Caco-2 (cell line): ENCODE results near the gene MTA1. TPM values are rescaled to one million over a fixed set of nuclear protein-coding genes. Genes with fewer than 3 reads are reported as not detected.

Experiments
- BruUV-seq: library from RNA; stranded (reverse); fragments of 400-500 nt; replicated peaks from 2 replicates; lab custom pipeline; 2021; lab: Mats Ljungman, UMichigan
- CTCF ChIA-PET: fragments of 300-600 bp; sonication (Branson Sonifier 250); formaldehyde crosslinking; loops from one replicate; lab custom pipeline; 2022; ENCODE audit warnings: antibody characterized with exemption; lab: Charles Lee
- POLR2A ChIA-PET: fragments of 300-600 bp; sonication (Branson Sonifier 250); formaldehyde crosslinking; loops from one replicate; lab custom pipeline; 2022; ENCODE audit warnings: antibody characterized with exemption; lab: Charles Lee
- DNase-seq, 2 experiments: peaks; one replicate each; pipeline versions ENCODE4 v3.0.0 to v3.0.0-alpha.2; 2020 to 2022
- H3K27me3 ChIP-seq: replicated peaks from 2 replicates; pipeline ENCODE4 v1.6.0; 2011; ENCODE audit warnings: low read length; ENCODE audit not compliant: control insufficient read depth, insufficient read depth
- H3K36me3 ChIP-seq: 2 replicates; pipeline ENCODE4 v1.5.1; 2011; ENCODE audit warnings: low read length; ENCODE audit not compliant: control insufficient read depth, insufficient read depth
- H3K4me1 ChIP-seq: fragments of 250-450 bp; sonication (Bioruptor Pico); 2 replicates; pipeline ENCODE4 v1.5.1; 2020; ENCODE audit warnings: mild to moderate bottlenecking
- H3K4me3 ChIP-seq: 2 replicates; pipeline ENCODE4 v1.5.1; 2011; ENCODE audit warnings: low read depth, mild to moderate bottlenecking, control low read depth, low read length
- H3K9me3 ChIP-seq: fragments of 250-450 bp; sonication (Bioruptor Pico); 2 replicates; pipeline ENCODE4 v1.5.1; 2020; ENCODE audit warnings: mild to moderate bottlenecking, moderate library complexity
- H3K27ac Mint-ChIP-seq: one replicate; pipeline ENCODE4 v1.8.0; 2022; ENCODE audit warnings: mixed read lengths; ENCODE audit not compliant: unreplicated experiment
- H3K27me3 Mint-ChIP-seq: one replicate; pipeline ENCODE4 v1.8.0; 2022; ENCODE audit warnings: mixed read lengths; ENCODE audit not compliant: insufficient read depth, unreplicated experiment
- H3K36me3 Mint-ChIP-seq: one replicate; pipeline ENCODE4 v1.8.0; 2022; ENCODE audit warnings: mild to moderate bottlenecking, mixed read lengths; ENCODE audit not compliant: insufficient read depth, unreplicated experiment
- H3K4me1 Mint-ChIP-seq: one replicate; pipeline ENCODE4 v1.8.0; 2022; ENCODE audit warnings: low read depth, mixed read lengths; ENCODE audit not compliant: unreplicated experiment
- H3K4me3 Mint-ChIP-seq: one replicate; pipeline ENCODE4 v1.8.0; 2022; ENCODE audit warnings: mild to moderate bottlenecking, moderate library complexity, mixed read lengths; ENCODE audit not compliant: unreplicated experiment
- H3K9me3 Mint-ChIP-seq: one replicate; pipeline ENCODE4 v1.8.0; 2022; ENCODE audit warnings: mixed read lengths; ENCODE audit not compliant: unreplicated experiment
- intact Hi-C: fragments of 100-400 bp; cut with micrococcal nuclease; formaldehyde crosslinking; loops from one replicate; pipeline ENCODE4 v1.10.0; 2022; ENCODE audit not compliant: unreplicated experiment
- total RNA-seq: library from RNA; stranded (reverse); gene quantifications from 2 replicates; pipeline ENCODE4 v1.2.3, GENCODE V29; 2022
- TF ChIP-seq, protein P1 (sequence below), 2 experiments: fragments of 200-600 bp in 1 of 2; IDR thresholded peaks; 1 replicate in 1 of 2; 2 replicates in 1 of 2; pipeline versions ENCODE4 v1.5.1 to v1.8.0; 2011 to 2022; ENCODE audit warnings: antibody characterized with exemption in 1 of 2, control low read depth in 1 of 2, inconsistent platforms in 1 of 2, low read depth in 1 of 2, low read length in 1 of 2, mild to moderate bottlenecking in 1 of 2, moderate library complexity in 1 of 2; ENCODE audit not compliant: insufficient read depth in 1 of 2, severe bottlenecking in 1 of 2, unreplicated experiment in 1 of 2

The MTA1 gene
- total RNA-seq, 1 experiment from 2014 or later, result 167 TPM

DNA sequence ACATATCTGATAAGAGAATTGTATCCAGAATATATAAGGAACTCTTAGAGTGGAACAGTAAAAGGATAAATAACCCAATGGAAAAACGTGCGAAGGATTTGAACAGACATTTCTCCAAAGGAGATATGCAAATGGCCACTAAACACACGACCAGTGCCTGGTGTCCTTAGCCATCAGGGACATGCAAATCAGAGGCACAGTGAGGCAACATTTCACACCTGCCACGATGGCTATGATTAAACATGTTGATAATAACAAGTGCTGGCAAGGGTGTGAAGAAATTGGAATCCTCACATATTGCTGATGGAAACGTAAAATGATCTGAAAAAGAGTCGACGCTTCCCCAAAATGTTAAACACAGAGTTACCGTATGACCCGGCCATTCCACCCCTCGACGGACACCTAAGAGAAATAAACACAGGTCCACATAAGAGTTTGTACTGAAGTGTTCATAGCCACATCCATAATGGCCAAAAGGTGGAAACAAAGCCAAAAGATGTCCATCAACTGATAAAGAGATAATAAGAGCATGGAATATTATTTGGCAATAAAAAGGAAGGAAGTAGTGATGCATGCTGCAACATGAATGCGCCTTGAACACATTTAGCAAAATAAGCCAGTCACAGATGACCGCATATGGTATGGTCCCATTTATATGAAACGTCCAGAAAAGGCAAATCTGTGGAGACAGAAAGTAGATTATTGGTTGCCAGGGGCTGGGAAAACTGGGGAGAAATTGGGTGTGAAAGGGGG is 100.5 kb downstream of the MTA1 start:
- Histone ChIP-seq H3K4me3 (no peak overlapping the region), H3K4me1 (no peaks in the 10 kb centered on the region), H3K36me3 (no peaks in the 10 kb centered on the region), H3K9me3 (no peaks in the 10 kb centered on the region), H3K27me3 (no peaks in the 10 kb centered on the region)
- CTCF ChIA-PET, result interaction anchor here (0.7 to 1.1 kb wide), 2 partner anchors 8 to 12 kb away, joined by 4 to 6 read pairs; no protein-coding TSS in a partner anchor
- TF ChIP-seq, protein P1, sequence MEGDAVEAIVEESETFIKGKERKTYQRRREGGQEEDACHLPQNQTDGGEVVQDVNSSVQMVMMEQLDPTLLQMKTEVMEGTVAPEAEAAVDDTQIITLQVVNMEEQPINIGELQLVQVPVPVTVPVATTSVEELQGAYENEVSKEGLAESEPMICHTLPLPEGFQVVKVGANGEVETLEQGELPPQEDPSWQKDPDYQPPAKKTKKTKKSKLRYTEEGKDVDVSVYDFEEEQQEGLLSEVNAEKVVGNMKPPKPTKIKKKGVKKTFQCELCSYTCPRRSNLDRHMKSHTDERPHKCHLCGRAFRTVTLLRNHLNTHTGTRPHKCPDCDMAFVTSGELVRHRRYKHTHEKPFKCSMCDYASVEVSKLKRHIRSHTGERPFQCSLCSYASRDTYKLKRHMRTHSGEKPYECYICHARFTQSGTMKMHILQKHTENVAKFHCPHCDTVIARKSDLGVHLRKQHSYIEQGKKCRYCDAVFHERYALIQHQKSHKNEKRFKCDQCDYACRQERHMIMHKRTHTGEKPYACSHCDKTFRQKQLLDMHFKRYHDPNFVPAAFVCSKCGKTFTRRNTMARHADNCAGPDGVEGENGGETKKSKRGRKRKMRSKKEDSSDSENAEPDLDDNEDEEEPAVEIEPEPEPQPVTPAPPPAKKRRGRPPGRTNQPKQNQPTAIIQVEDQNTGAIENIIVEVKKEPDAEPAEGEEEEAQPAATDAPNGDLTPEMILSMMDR (IDR thresholded peaks at IDR 0.05; ENCODE audit: insufficient read depth in 1 of 2, low read depth in 1 of 2, low read length in 1 of 2, severe bottlenecking in 1 of 2, unreplicated experiment in 1 of 2), result no peak
- intact Hi-C loops, result no loop called here
- Mint-ChIP-seq H3K36me3 (no peaks in the 10 kb centered on the region), H3K4me3 (no peak overlapping the region), H3K27me3 (peaks cover 18% of the 10 kb centered on the region), H3K27ac (no peak overlapping the region), H3K9me3 (peaks cover 6% of the 10 kb centered on the region), H3K4me1 (no peaks in the 10 kb centered on the region)
- no TSS peak for BruUV-seq
- no peak for DNase-seq
- POLR2A ChIA-PET, result no interaction called here

Other genes with a start within 250 kb of the MTA1 start
- 52.7 and 63.4 TPM in 2 replicates for gene NUDT14, start 238.5 kb upstream of the MTA1 start, total RNA-seq
- 22.7 and 25.3 TPM in 2 replicates for gene BTBD6, start 171.3 kb upstream of the MTA1 start, total RNA-seq
- gene BRF1, start 118.8 kb upstream of the MTA1 start, total RNA-seq, result 41.6 and 43.6 TPM in 2 replicates
- 58.1 and 60.0 TPM in 2 replicates for gene PACS2, start 105.1 kb upstream of the MTA1 start, total RNA-seq
- 0.86 and 0.91 TPM in 2 replicates for gene TEX22, start 21.3 kb upstream of the MTA1 start, total RNA-seq
- 0.88 and 1.5 TPM in 2 replicates for gene CRIP2, start 55.0 kb downstream of the MTA1 start, total RNA-seq
- 46.0 and 75.1 TPM in 2 replicates for gene CRIP1, start 67.1 kb downstream of the MTA1 start, total RNA-seq
- gene TEDC1, start 71.4 kb downstream of the MTA1 start, total RNA-seq, result 30.3 and 30.8 TPM in 2 replicates
- 0.28 TPM in 1 of 2 replicates, not detected in the other for gene TMEM121, start 106.8 kb downstream of the MTA1 start, total RNA-seq